ENCODE measurements around the gene LHX2.

The LHX2 gene

GRCh38 chr9:124040186-124040931 is 28.8 kb downstream of the LHX2 start:
- no peak for TF ChIP-seq CTCF (IDR thresholded peaks at IDR 0.05; ENCODE audit: low read length, missing control alignments)
- peak; percentile 26 for DNase-seq (ENCODE audit: low read depth)
- peak overlapping the region; percentile 48 for H3K4me3 ChIP-seq (replicated peaks; ENCODE audit: low read depth, low read length)

DNA sequence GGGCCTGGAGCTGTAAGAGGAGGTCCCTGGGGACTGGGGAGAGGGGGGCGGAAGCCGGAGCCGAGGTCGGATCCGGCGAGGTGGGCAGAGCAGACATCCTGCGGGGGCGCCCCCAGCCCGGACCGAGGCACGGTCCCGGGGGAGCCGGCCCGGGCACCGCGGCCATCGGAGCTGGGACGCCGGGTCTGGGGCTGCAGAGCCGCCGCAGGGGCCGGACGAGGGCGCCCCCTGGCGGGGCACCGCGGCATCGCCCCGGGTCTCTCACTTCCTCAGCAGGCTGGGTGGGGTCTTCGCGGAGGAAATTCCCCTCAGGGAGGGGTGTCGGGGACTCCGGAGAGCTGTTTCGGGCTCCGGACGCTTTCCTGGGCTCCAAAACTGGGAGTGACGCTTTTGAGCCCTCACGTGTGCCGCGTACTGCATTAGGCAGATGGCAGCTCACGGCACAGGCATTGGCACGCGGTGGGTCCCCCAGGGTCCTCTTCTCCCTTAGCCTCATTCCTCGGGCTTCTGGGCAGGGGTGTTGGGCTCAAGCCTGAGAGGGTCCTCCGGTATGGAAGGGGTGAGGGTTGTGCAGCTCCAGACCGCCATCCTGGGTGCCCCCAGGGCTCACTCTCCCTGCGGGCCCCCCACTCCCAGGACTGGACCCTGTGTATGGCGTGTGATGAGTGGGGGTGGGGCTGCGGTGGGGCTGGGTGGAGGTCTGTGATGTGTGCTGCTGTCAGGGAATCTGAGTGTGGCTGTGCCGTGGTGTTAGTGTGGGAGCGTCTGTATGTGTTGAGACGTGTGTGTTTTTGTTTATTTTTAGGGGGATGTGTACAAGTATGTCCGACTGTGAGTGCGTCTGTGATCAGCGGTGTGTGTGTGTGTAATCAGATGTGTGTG is 29.6 kb downstream of the LHX2 start:
- H3K4me3 ChIP-seq (replicated peaks; ENCODE audit: low read depth, low read length): peak overlapping the region; percentile 48
- DNase-seq (ENCODE audit: low read depth): no peak
- TF ChIP-seq CTCF (IDR thresholded peaks at IDR 0.05; ENCODE audit: low read length, missing control alignments): peak; percentile 63

- H3K4me3 ChIP-seq (replicated peaks; ENCODE audit: low read depth, low read length): no peak overlapping the region
- DNase-seq (ENCODE audit: low read depth): no peak
- TF ChIP-seq CTCF (IDR thresholded peaks at IDR 0.05; ENCODE audit: low read length, missing control alignments): no peak
These were observed 30.2 kb downstream of the LHX2 start for GRCh38 chr9:124041817-124042116.

DNA sequence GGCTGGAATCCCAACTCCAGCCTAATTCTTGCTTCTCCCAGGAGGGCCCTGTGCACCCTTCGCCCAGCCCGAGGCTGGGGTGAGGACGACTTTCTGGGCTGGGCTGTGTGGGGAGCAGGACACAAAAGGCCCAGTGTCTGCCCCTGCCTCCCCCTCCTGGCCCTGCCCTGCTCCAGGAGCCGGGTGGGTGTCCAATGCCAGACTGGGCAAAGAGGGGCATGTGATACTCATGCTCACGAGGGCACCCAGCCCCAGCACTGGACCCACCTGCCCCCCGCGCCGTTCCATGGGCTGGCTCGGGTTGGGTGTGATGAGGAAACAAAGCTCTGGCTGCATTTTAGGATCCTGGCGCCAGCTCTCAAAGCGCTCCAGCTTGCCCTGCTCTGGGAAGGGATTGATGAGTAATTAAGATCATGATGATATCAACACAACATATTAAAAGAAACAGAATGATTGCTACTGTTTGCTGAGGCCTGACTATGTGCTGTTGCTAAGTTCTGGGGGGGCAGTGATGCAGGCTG is 30.7 kb downstream of the LHX2 start:
- H3K4me3 ChIP-seq (replicated peaks; ENCODE audit: low read depth, low read length): no peak overlapping the region
- no peak for TF ChIP-seq CTCF (IDR thresholded peaks at IDR 0.05; ENCODE audit: low read length, missing control alignments)
- DNase-seq (ENCODE audit: low read depth): no peak

DNA sequence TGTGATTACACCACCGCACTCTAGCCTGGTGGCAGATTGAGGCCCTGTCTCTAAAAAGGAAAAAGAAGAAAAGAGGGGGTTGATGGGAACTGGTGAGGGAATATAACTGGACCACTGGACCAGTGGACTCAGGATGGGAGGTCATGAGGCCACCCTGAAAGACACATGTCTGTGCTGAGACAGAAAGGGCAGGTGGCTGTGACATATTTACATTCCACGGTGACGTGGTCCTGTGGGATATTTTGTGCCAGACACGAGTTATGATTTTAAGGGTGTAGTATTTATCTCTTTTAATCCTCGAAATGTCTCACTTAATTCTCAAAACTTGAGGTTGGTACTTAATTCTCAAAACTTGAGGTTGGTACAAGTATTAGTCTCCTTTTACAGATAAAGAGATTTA is 32.9 kb downstream of the LHX2 start:
- no peak for TF ChIP-seq CTCF (IDR thresholded peaks at IDR 0.05; ENCODE audit: low read length, missing control alignments)
- DNase-seq (ENCODE audit: low read depth): no peak

GRCh38 chr9:124045076-124045829 is 33.7 kb downstream of the LHX2 start:
- peak overlapping the region; percentile 41 for H3K4me3 ChIP-seq (replicated peaks; ENCODE audit: low read depth, low read length)
- peak; percentile 76 for DNase-seq (ENCODE audit: low read depth)
- TF ChIP-seq CTCF (IDR thresholded peaks at IDR 0.05; ENCODE audit: low read length, missing control alignments): no peak

More for the DNA sequence above, 32.9 kb downstream of the LHX2 start:
- H3K4me3 ChIP-seq (replicated peaks; ENCODE audit: low read depth, low read length): no peak overlapping the region
